Epidermal melanocyte (primary cell): ENCODE data around the gene SERINC4.
"Not testable (repeated sequence)": the region's sequence is repeated elsewhere in the genome, so short reads cannot be mapped to it uniquely, and the experiment has no call there.

ENCODE experiments used
- DNase-seq: peaks from one replicate; pipeline ENCODE4 v3.0.0; 2011; ENCODE audit warnings: low spot score; ENCODE audit not compliant: insufficient read length

The SERINC4 gene

DNA sequence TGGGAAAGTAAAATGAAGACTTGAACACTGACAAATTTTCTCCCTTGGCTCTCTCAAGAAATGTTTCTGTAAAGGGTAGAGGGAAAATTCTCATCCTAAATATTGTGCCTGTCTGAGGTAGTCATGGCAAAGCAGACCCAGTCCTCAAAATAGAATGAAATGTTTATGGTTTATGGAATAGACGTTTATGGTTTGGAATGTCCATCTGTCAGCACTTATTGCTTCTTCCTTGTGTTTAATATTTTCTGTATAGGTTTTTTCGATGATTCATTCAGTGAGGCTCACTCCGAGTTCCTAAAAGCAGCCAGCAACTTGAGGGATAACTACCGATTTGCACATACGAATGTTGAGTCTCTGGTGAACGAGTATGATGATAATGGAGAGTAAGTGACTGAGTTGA, 37.2 kb downstream of the SERINC4 start:
- no peak for DNase-seq

DNA sequence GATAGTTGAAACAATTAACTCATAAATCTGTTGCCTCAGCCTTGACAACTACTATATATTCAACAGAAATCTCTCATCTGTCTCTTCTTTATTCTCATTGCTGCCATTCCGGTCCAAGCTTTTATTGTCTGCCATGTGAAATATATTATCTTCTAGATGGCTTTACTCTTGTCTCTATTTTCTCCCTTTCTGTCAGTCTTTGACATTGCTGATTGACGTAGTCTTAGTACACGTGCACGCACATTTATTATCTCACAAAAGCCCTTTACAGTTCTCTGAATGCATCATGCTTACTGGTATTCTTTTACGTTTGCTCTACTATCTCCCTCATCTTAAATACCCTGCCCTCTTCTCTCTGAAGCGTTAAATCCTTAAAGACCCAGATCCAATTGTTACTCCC, 48.1 kb downstream of the SERINC4 start:
- no peak for DNase-seq

DNA sequence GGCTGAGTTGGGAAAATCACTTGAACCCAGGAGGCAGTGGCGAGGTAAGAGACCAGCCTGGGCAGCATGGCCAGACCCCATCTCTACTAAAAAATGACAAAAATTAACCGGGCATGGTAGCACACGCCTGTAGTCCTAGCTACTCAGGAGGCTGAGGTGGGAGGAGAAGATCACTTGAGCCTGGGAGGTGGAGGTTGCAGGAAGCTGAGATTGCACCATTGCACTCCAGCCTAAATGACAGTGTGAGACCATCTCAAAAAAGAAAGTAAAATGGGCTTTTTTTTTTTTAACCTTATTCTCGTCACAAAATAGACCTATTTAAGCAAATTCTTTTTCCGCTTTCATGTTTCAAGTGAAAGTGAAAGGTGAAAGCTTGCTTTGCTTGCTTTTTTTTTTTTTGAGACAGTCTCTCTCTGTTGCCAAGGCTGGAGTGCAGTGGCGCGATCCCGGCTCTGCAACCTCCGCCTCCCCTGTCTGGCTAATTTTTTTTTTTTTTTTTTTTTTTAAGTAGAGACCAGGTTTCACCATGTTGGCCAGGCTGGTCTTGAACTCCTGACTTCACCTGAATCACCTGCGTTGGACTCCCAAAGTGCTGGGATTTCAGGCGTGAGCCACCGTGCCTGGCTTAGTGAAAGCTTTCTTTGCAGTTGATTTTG, 50.2 kb downstream of the SERINC4 start:
- DNase-seq = no peak

DNA sequence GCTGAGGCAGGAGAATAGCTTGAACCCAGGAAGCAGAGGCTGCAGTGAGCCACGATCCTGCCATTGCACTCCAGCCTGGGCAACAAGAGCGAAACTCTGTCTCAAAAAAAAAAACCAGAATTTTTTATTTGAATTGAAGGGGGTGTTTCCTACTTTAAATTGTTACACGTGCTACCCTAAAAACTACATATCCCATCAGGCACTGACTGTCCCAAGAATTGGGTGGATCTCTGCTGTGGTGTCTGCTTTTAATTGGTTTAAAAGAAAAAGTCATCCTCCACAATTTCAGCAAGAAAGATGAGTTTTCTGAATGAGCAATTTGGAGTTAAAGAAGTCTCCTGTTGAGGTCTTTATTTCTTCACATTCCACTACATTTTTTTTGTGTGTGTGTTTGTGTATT, 51.6 kb downstream of the SERINC4 start:
- DNase-seq = no peak

DNA sequence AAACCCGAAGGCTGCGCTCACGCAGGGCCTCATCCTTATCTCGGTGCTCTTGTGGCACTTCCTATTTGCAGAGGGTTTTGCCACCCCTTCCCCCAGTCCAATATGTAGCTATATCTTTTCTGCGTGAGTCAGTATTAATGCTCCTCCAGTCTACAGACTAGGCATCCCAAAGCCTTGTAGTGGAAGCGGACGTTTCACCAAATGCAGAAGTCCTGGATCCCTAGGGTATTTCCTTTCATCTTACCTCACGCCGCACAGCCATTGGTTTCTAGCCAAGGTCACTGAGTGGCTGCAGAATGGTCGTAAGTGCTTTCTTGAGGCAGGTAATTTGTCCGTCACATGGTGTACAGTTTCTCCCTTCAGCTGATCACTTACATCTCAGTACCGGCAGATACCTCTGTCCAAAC, 53.1 kb downstream of the SERINC4 start:
- not testable (repeated sequence) for DNase-seq

DNA sequence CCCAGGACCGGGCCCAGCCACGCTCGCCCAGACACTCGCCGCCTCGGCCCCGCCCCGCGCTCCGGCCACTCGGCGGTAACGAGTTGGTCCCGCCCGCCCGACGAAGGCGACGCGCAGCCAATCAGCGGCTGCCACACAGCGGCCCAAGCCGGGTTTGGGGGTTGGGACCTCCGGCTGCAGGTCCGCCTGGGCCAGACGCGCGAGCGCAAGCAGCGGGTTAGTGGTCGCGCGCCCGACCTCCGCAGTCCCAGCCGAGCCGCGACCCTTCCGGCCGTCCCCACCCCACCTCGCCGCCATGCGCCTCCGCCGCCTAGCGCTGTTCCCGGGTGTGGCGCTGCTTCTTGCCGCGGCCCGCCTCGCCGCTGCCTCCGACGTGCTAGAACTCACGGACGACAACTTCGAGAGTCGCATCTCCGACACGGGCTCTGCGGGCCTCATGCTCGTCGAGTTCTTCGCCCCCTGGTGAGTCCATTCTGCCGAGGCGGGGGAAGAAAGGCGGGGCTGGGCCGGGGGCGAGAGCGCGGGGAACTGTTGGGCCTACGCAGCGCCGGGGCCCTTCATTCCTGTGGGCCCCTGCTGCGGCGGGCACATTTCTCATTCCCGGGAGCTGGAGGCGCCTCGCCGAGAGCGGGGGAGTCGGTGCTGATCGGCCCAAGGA, 53.6 kb downstream of the SERINC4 start, which contains the start of gene PDIA3:
PDIA3 (plus strand) TSS at position 194 of the 658 bp plus-strand sequence; CDS start at position 296, 102 bp downstream.
- peak; percentile 90 for DNase-seq
